ENCODE data around the gene EPB41L4B.
A peak's percentile ranks its signal among the peaks of the same experiment; 100 is the strongest.

EPB41L4B gene

GRCh38 chr9:109278848-109279247, 42.0 kb downstream of the EPB41L4B start:
- POLR2A ChIA-PET (ENCODE audit: low non-redundant PET): no interaction called here
- no peak for TF ChIP-seq CTCF (conservative IDR thresholded peaks at IDR 0.05; ENCODE audit: low read depth)
- H3K27ac ChIP-seq: no peak overlapping the region
- CTCF ChIA-PET: interaction anchor here (0.8 kb wide), 1 partner anchor 67 kb away, joined by 3 read pairs; no protein-coding TSS in a partner anchor
- DNase-seq (ENCODE audit: low spot score): no peak

- TF ChIP-seq CTCF (conservative IDR thresholded peaks at IDR 0.05; ENCODE audit: low read depth): no peak
- no peak for DNase-seq (ENCODE audit: low spot score)
- H3K27ac ChIP-seq: peak overlapping the region; percentile 62
- CTCF ChIA-PET: interaction anchor here (0.8 kb wide), 1 partner anchor 67 kb away, joined by 3 read pairs; no protein-coding TSS in a partner anchor
- POLR2A ChIA-PET (ENCODE audit: low non-redundant PET): no interaction called here
Measured at GRCh38 chr9:109278216-109278615, 42.6 kb downstream of the EPB41L4B start.

GRCh38 chr9:109277451-109277850, 43.4 kb downstream of the EPB41L4B start:
- TF ChIP-seq CTCF (conservative IDR thresholded peaks at IDR 0.05; ENCODE audit: low read depth): no peak
- ChIA-PET POLR2A (ENCODE audit: low non-redundant PET) (no interaction called here), CTCF (interaction anchor here (0.7 kb wide), 1 partner anchor 1004 kb away, joined by 5 read pairs; no protein-coding TSS in a partner anchor)
- peak; percentile 30 for DNase-seq (ENCODE audit: low spot score)
- H3K27ac ChIP-seq: peak overlapping the region; percentile 62

GRCh38 chr9:109276469-109277440, 44.1 kb downstream of the EPB41L4B start:
- peak overlapping the region; percentile 62 for H3K27ac ChIP-seq
- no peak for DNase-seq (ENCODE audit: low spot score)
- CTCF ChIA-PET: interaction anchor here (0.7 kb wide), 1 partner anchor 1005 kb away, joined by 5 read pairs; no protein-coding TSS in a partner anchor
- no peak for TF ChIP-seq CTCF (conservative IDR thresholded peaks at IDR 0.05; ENCODE audit: low read depth)
- POLR2A ChIA-PET (ENCODE audit: low non-redundant PET): no interaction called here

- CTCF ChIA-PET: interaction anchor here (0.6 kb wide), 3 partner anchors 20 to 48 kb away, joined by 3 to 7 read pairs (median 5); no protein-coding TSS in a partner anchor
- POLR2A ChIA-PET (ENCODE audit: low non-redundant PET): no interaction called here
- DNase-seq (ENCODE audit: low spot score): no peak
- no peak for TF ChIP-seq CTCF (conservative IDR thresholded peaks at IDR 0.05; ENCODE audit: low read depth)
- peak overlapping the region; percentile 28 for H3K27ac ChIP-seq
Measured at GRCh38 chr9:109274884-109275730, 45.8 kb downstream of the EPB41L4B start.

- TF ChIP-seq CTCF (conservative IDR thresholded peaks at IDR 0.05; ENCODE audit: low read depth): no peak
- no peak overlapping the region for H3K27ac ChIP-seq
- ChIA-PET CTCF (no interaction called here), POLR2A (ENCODE audit: low non-redundant PET) (no interaction called here)
- DNase-seq (ENCODE audit: low spot score): no peak
Measured at GRCh38 chr9:109273869-109274268, 47.0 kb downstream of the EPB41L4B start.
